ENCODE results near the gene DAPK2. TPM values are rescaled to one million over a fixed set of nuclear protein-coding genes. Genes with fewer than 3 reads are reported as not detected.

The DAPK2 gene
- total RNA-seq, 2 donors from 2014 or later = 72.5 to 94.9 TPM

GRCh38 chr15:63985221-63986184, 60.8 kb downstream of the DAPK2 start:
- intact Hi-C loops (cut with DNase I) = loop anchor here in 1 of 2 donors (5.0 kb wide), 1 partner anchor 62 kb away; the partner anchor contains the start of gene DAPK2
- DNase-seq (peak; percentile 88), ATAC-seq (peak; percentile 87 to 91)

DNA sequence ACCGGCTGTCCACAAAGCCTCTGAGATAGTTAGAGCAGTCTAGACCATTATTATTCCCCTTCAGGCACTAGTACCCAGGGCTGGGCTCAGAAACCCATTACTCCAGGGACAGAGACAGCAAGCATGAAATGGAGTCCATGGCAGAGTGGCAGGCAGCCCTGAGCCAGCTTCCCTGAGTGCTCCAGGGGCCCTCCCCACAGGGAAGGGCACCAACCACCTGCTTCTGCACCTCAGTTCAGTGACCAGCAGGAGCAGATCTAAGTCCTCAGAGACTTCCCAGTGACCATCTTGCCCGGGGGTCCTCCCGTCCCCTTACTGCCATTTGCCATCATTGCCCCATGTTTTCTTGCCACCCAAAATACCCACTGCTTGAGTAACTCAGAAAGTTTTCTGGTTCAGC, 62.0 kb downstream of the DAPK2 start:
- intact Hi-C loops (cut with DNase I) = no loop called here
- ATAC-seq = no peak
- DNase-seq = no peak

- ATAC-seq (no peak), DNase-seq (no peak)
- intact Hi-C loops (cut with DNase I) = no loop called here
These were observed 63.1 kb downstream of the DAPK2 start for GRCh38 chr15:63983061-63983711.

DNA sequence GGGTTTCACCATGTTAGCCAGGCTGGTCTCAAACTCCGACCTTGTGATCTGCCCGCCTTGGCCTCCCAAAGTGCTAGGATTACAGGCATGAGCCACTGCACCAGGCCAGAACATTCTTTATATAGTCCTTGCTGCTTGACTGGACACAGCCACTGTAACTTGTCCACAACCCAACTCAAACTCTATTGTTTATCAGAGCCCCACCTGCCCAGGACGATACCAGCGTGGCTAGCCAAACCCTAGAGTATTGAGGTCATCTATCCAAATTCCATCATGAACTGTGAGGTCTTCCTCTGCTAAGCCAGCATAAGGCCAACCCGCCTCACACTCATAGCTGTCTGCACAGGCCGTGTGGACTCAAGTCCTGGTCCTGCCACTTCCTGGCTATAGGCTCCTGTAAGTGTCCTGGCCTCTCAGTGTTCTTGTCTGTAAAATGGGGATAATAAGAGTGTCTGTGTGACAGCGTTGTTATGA, 63.9 kb downstream of the DAPK2 start:
- intact Hi-C loops (cut with DNase I) = no loop called here
- no peak for DNase-seq
- no peak for ATAC-seq

DNA sequence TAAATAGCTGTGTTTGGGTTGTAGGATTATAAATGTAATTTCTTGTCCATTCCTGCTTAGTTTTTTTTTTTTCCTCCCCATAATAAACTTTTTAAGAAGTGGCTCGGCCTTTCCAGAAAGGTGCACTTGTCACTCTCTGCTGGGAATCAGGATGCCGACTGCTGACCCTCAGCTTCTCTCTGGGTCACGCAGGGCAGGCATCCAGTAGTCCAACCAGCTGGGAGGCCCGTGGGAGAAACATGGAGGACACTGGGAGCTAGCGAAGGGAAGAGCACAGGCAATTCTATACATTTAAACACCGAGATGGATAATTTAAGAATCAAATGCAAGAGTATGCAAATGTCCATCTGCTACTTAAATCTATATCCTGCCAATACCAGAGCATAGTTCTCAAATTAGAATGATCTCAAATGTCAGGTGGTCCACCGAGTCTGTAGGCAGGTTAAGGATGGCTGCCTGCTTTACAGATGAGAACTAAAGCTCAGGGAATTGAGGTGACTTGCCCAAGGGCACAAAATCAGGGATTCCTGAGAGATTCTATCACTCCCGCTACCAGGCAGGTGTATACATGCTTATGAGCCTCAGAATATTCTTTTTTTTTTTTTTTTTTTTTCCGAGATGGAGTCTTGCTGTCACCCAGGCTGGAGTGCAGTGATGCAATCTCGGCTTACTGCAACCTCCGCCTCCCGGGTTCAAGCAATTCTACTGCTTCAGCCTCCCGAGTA, 64.5 kb downstream of the DAPK2 start:
- ATAC-seq (no peak), DNase-seq (no peak)
- intact Hi-C loops (cut with DNase I) = no loop called here

DNA sequence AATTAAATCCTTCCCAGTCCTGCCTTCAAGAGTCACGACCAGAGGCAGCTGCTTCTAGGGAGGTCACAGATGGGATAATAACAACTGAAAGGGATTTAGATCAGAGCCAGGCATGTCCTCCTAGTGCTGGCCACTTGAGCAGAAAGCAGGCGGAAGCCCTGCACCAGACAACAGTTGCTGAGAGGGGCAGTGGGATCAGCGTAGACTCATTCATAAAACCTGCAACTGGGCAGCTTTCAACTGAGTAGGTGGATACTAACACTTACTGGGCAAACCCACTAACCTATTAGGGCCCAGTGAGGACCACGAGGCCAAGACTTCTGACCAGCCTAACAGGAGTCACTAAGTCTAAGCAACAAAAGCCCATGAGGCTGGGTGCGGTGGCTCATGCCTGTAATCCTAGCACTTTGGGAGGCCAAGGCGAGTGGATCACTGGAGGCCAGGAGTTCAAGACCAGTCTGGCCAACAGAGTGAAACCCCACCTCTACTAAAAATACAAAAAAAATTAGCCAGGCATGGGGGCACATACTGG, 67.0 kb downstream of the DAPK2 start:
- DNase-seq (no peak), ATAC-seq (peak; percentile 47 to 73)
- intact Hi-C loops (cut with DNase I) = no loop called here

GRCh38 chr15:63978511-63979261, 67.6 kb downstream of the DAPK2 start:
- DNase-seq = peak; percentile 52
- intact Hi-C loops (cut with DNase I) = no loop called here
- peak; percentile 77 to 88 for ATAC-seq

DNA sequence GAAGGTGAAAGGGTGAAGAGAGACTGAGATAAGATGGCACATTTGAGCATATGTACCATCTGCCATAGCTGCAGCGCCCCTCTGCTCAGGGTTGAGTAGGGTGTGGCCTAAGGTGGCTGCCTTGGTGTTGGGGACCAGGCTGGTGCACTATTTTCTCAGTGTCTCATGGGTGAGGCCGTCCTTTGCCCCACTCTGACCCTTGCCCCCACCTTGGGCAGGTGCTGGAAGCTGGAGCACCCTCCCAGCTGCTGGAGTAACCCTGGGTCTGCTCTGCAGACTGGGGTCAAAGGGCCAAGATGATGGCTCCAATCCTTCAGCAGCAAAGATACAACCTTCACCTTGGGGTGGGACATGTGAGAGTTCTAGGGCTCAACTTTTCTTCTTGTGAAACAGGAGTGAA, 69.2 kb downstream of the DAPK2 start:
- intact Hi-C loops (cut with DNase I) = no loop called here
- DNase-seq = no peak
- ATAC-seq = no peak

GRCh38 chr15:63974021-63974420, 72.3 kb downstream of the DAPK2 start:
- ATAC-seq = no peak
- intact Hi-C loops (cut with DNase I) = no loop called here
- no peak for DNase-seq

GRCh38 chr15:63973212-63974009, 72.9 kb downstream of the DAPK2 start:
- intact Hi-C loops (cut with DNase I) = no loop called here
- DNase-seq (no peak), ATAC-seq (no peak)

- DNase-seq (no peak), ATAC-seq (no peak)
- intact Hi-C loops (cut with DNase I) = no loop called here
These were observed 73.5 kb downstream of the DAPK2 start for GRCh38 chr15:63972801-63973200.

DNA sequence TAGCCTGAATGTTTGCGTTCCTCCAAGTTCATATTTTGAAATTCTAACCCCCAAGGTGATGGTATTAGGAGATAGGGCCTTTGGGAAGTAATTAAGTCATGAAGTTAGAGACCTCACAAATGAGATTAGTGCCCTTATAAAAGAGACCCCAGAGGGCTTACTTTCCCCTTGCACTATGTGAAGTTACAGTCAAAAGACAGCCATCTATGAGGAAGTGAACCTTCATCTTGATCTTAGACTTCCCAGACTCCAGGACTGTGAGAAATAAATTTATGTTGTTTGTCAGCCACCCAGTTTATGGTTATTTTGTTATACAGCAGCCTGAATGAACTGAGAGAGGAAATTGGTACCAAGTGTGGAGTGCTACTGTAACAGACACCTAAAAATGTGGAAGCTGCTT, 74.4 kb downstream of the DAPK2 start:
- DNase-seq (no peak), ATAC-seq (no peak)
- intact Hi-C loops (cut with DNase I) = no loop called here

GRCh38 chr15:63971427-63971805, 74.9 kb downstream of the DAPK2 start:
- ATAC-seq (peak in 1 of 2 donors; percentile 8), DNase-seq (no peak)
- intact Hi-C loops (cut with DNase I) = no loop called here

GRCh38 chr15:63970621-63971426, 75.5 kb downstream of the DAPK2 start:
- ATAC-seq = no peak
- intact Hi-C loops (cut with DNase I) = no loop called here
- no peak for DNase-seq

DNA sequence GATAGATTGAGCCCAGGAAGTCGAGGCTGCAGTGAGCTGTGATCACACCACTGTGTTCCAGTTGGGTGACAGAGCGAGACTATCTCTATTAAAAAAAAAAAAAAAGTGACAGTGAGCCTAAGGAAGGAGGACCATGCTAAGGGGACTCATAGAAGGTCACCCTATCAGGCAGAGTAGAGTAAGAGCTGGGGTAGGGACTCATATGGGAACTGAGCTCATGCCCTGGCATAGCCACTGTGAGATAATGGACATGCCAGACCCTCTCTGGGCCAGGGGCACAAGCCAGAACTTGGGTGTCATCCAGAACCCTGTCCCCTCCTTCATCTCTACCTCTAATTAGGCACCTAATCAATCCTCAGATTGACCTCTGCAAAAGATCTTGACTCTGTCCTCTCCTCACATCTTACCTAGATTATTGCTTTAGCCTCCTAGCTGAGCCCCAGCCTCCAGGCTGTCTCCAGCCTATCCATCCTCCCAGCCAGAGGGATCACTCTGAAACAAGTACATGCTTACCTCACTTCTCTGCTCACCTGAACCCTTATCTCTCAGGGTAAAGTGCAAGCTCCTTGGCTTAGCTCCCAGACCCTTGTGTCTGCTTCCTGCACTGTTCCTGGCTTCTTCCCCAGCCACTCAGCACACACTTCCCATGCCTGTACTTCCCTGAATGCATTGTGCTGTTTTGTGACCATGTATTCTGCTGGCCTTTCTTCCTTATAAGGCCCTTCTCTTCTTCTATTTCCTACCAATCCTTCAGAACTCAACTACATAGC, 76.4 kb downstream of the DAPK2 start:
- intact Hi-C loops (cut with DNase I) = no loop called here
- DNase-seq (no peak), ATAC-seq (peak; percentile 80 to 88)

DNA sequence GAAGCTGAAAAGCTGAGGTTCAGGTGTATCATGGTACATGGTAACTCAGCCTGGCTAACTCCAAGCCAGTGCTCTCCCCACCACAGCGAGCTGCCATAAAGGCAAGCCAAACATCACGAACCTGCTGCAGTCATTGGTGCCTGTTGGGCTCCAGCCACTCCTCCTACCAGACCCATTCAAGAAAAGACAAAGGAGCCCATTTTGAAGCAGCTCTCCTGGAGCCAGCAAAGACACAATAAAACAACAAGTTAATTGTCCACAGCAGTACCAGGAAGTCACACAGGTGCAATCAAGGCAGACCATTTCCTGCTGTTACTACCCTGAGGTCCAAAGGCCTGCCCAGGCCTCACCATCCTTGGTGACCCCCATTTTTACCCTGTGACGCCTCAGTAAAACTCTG, 77.6 kb downstream of the DAPK2 start:
- intact Hi-C loops (cut with DNase I) = no loop called here
- no peak for ATAC-seq
- DNase-seq = no peak
